Measurements from ENCODE around the gene ADARB2. TPM values are rescaled to one million over a fixed set of nuclear protein-coding genes. Genes with fewer than 3 reads are reported as not detected.

ADARB2 gene
- total RNA-seq, 3 donors from 2014 or later (not counting 1 experiment from before 2014, with no cell fraction given), result 0.27 to 0.78 (median 0.40) TPM

GRCh38 chr10:1366811-1367425 is 370.4 kb downstream of the ADARB2 start:
- Mint-ChIP-seq H3K9me3 (no peaks in the 10 kb centered on the region), H3K27me3 (ENCODE audit: low read depth in 2 of 2) (peaks cover 19 to 31% of the 10 kb centered on the region in 2 donors), H3K4me3 (no peak overlapping the region), H3K27ac (no peak overlapping the region), H3K4me1 (no peaks in the 10 kb centered on the region), H3K36me3 (no peaks in the 10 kb centered on the region)
- Histone ChIP-seq H3K9me3 (ENCODE audit: control insufficient read depth, insufficient read depth, low read length) (no peaks in the 10 kb centered on the region), H3K36me3 (ENCODE audit: control insufficient read depth, insufficient read depth, low read length) (no peaks in the 10 kb centered on the region), H3K4me3 (ENCODE audit: low read length) (no peak overlapping the region), H3K27ac (ENCODE audit: low read length) (no peak overlapping the region), H3K4me1 (ENCODE audit: control insufficient read depth, insufficient read depth, low read length) (no peaks in the 10 kb centered on the region), H3K27me3 (ENCODE audit: control insufficient read depth, insufficient read depth, low read length) (no peaks in the 10 kb centered on the region)
- intact Hi-C loops (cut with micrococcal nuclease), result no loop called here
- DNase-seq (no peak), ATAC-seq (no peak)
- no peak for TF ChIP-seq CTCF (IDR thresholded peaks at IDR 0.05)
- 91% methylated on average over 15 of the region's 15 CpGs for WGBS (ENCODE audit: insufficient coverage)

- no peaks in the 10 kb centered on the region for H3K9me3 Mint-ChIP-seq
- no peak for ATAC-seq
- H3K4me1 Mint-ChIP-seq, result no peaks in the 10 kb centered on the region
- no peak for DNase-seq
- Histone ChIP-seq H3K36me3 (ENCODE audit: control insufficient read depth, insufficient read depth, low read length) (no peaks in the 10 kb centered on the region), H3K27me3 (ENCODE audit: control insufficient read depth, insufficient read depth, low read length) (no peaks in the 10 kb centered on the region), H3K4me3 (ENCODE audit: low read length) (no peak overlapping the region), H3K9me3 (ENCODE audit: control insufficient read depth, insufficient read depth, low read length) (no peaks in the 10 kb centered on the region), H3K4me1 (ENCODE audit: control insufficient read depth, insufficient read depth, low read length) (no peaks in the 10 kb centered on the region), H3K27ac (ENCODE audit: low read length) (no peak overlapping the region)
- H3K27me3 Mint-ChIP-seq (ENCODE audit: low read depth in 2 of 2), result peaks cover 17 to 37% of the 10 kb centered on the region in 2 donors
- no peaks in the 10 kb centered on the region for H3K36me3 Mint-ChIP-seq
- no peak overlapping the region for H3K4me3 Mint-ChIP-seq
- intact Hi-C loops (cut with micrococcal nuclease), result no loop called here
- no peak overlapping the region for H3K27ac Mint-ChIP-seq
- no peak for TF ChIP-seq CTCF (IDR thresholded peaks at IDR 0.05)
- WGBS (ENCODE audit: insufficient coverage), result 79% methylated on average over 6 of the region's 6 CpGs
These were observed 371.0 kb downstream of the ADARB2 start for GRCh38 chr10:1366322-1366691.

- no peak for ATAC-seq
- Mint-ChIP-seq H3K27me3 (ENCODE audit: low read depth in 2 of 2) (peaks cover 17 to 37% of the 10 kb centered on the region in 2 donors), H3K4me1 (no peaks in the 10 kb centered on the region), H3K36me3 (no peaks in the 10 kb centered on the region), H3K4me3 (no peak overlapping the region), H3K27ac (no peak overlapping the region), H3K9me3 (no peaks in the 10 kb centered on the region)
- WGBS (ENCODE audit: insufficient coverage), result 89% methylated on average over 8 of the region's 8 CpGs
- H3K36me3 ChIP-seq (ENCODE audit: control insufficient read depth, insufficient read depth, low read length), result no peaks in the 10 kb centered on the region
- no peaks in the 10 kb centered on the region for H3K9me3 ChIP-seq (ENCODE audit: control insufficient read depth, insufficient read depth, low read length)
- intact Hi-C loops (cut with micrococcal nuclease), result no loop called here
- H3K4me3 ChIP-seq (ENCODE audit: low read length), result no peak overlapping the region
- H3K27ac ChIP-seq (ENCODE audit: low read length), result no peak overlapping the region
- H3K4me1 ChIP-seq (ENCODE audit: control insufficient read depth, insufficient read depth, low read length), result no peaks in the 10 kb centered on the region
- no peak for TF ChIP-seq CTCF (IDR thresholded peaks at IDR 0.05)
- H3K27me3 ChIP-seq (ENCODE audit: control insufficient read depth, insufficient read depth, low read length), result no peaks in the 10 kb centered on the region
- no peak for DNase-seq
These were observed 371.6 kb downstream of the ADARB2 start for GRCh38 chr10:1365540-1366321.
